ENCODE measurements around the gene IFRD2.

IFRD2 gene

GRCh38 chr3:50319181-50319893 lies 27.1 kb upstream of the IFRD2 start:
- H3K36me3 ChIP-seq (ENCODE audit: control insufficient read depth, insufficient read depth, low read length): peaks cover 10% of the 10 kb centered on the region
- H2AK5ac ChIP-seq (ENCODE audit: low read length): no peak overlapping the region
- no peak overlapping the region for H2BK120ac ChIP-seq (ENCODE audit: low read depth, low read length)
- WGBS (ENCODE audit: extremely low coverage, insufficient coverage, low lambda C conversion rate): no CpG with 5 or more reads among the region's 16 CpGs
- no peak for DNase-seq
- H4K8ac ChIP-seq (ENCODE audit: low read depth, low read length): no peak overlapping the region
- H3K56ac ChIP-seq (ENCODE audit: low read length): peak overlapping the region; percentile 96
- H4K5ac ChIP-seq (ENCODE audit: low read length): no peak overlapping the region
- no peak overlapping the region for H2BK15ac ChIP-seq (replicated peaks; ENCODE audit: low read depth)
- peak overlapping the region; percentile 94 for H3K9ac ChIP-seq (ENCODE audit: low read length)
- peaks cover 19% of the 10 kb centered on the region for H3K4me1 ChIP-seq (ENCODE audit: control insufficient read depth, low read depth, low read length)
- peaks cover 29% of the 10 kb centered on the region for H3K79me1 ChIP-seq (ENCODE audit: low read length)
- no peak overlapping the region for H3K27ac ChIP-seq (ENCODE audit: low read depth, low read length)
- no peak overlapping the region for H3K4ac ChIP-seq (ENCODE audit: low read depth, low read length)
- H3K4me2 ChIP-seq (ENCODE audit: low read length): no peak overlapping the region
- H2BK5ac ChIP-seq (ENCODE audit: low read length): no peak overlapping the region
- no peak overlapping the region for H3K23ac ChIP-seq (ENCODE audit: low read length)
- no peak overlapping the region for H3K4me3 ChIP-seq (ENCODE audit: low read length)
- H3K79me2 ChIP-seq (ENCODE audit: control insufficient read depth, insufficient read depth, low read length): peaks cover 27% of the 10 kb centered on the region
- H3K18ac ChIP-seq (ENCODE audit: low read length): no peak overlapping the region
- H3K27me3 ChIP-seq (ENCODE audit: insufficient read depth, low read length, poor library complexity): no peaks in the 10 kb centered on the region

- Histone ChIP-seq H2BK15ac (replicated peaks; ENCODE audit: low read depth) (no peak overlapping the region), H2BK5ac (ENCODE audit: low read length) (no peak overlapping the region), H3K36me3 (ENCODE audit: control insufficient read depth, insufficient read depth, low read length) (peaks cover 10% of the 10 kb centered on the region), H2AK5ac (ENCODE audit: low read length) (no peak overlapping the region), H3K56ac (ENCODE audit: low read length) (no peak overlapping the region), H3K4me3 (ENCODE audit: low read length) (no peak overlapping the region), H3K4ac (ENCODE audit: low read depth, low read length) (no peak overlapping the region), H3K4me2 (ENCODE audit: low read length) (no peak overlapping the region), H3K79me1 (ENCODE audit: low read length) (peaks cover 29% of the 10 kb centered on the region), H3K9ac (ENCODE audit: low read length) (no peak overlapping the region), H4K5ac (ENCODE audit: low read length) (no peak overlapping the region), H3K27me3 (ENCODE audit: insufficient read depth, low read length, poor library complexity) (no peaks in the 10 kb centered on the region), H3K23ac (ENCODE audit: low read length) (no peak overlapping the region), H3K79me2 (ENCODE audit: control insufficient read depth, insufficient read depth, low read length) (peaks cover 27% of the 10 kb centered on the region), H3K27ac (ENCODE audit: low read depth, low read length) (no peak overlapping the region), H3K18ac (ENCODE audit: low read length) (no peak overlapping the region), H2BK120ac (ENCODE audit: low read depth, low read length) (no peak overlapping the region), H4K8ac (ENCODE audit: low read depth, low read length) (no peak overlapping the region), H3K4me1 (ENCODE audit: control insufficient read depth, low read depth, low read length) (peaks cover 21% of the 10 kb centered on the region)
- no peak for DNase-seq
- WGBS (ENCODE audit: extremely low coverage, insufficient coverage, low lambda C conversion rate): no CpG with 5 or more reads among the region's 10 CpGs
These were observed 26.4 kb upstream of the IFRD2 start for GRCh38 chr3:50318615-50319014.

- peaks cover 20% of the 10 kb centered on the region for H3K4me1 ChIP-seq (ENCODE audit: control insufficient read depth, low read depth, low read length)
- H3K79me2 ChIP-seq (ENCODE audit: control insufficient read depth, insufficient read depth, low read length): peaks cover 27% of the 10 kb centered on the region
- H2BK5ac ChIP-seq (ENCODE audit: low read length): no peak overlapping the region
- H3K4me3 ChIP-seq (ENCODE audit: low read length): no peak overlapping the region
- no peak overlapping the region for H3K23ac ChIP-seq (ENCODE audit: low read length)
- WGBS (ENCODE audit: extremely low coverage, insufficient coverage, low lambda C conversion rate): no CpG with 5 or more reads among the region's 11 CpGs
- no peak overlapping the region for H2AK5ac ChIP-seq (ENCODE audit: low read length)
- peaks cover 29% of the 10 kb centered on the region for H3K79me1 ChIP-seq (ENCODE audit: low read length)
- no peak for DNase-seq
- H2BK15ac ChIP-seq (replicated peaks; ENCODE audit: low read depth): no peak overlapping the region
- no peak overlapping the region for H3K18ac ChIP-seq (ENCODE audit: low read length)
- H3K56ac ChIP-seq (ENCODE audit: low read length): peak overlapping the region; percentile 4
- no peak overlapping the region for H3K27ac ChIP-seq (ENCODE audit: low read depth, low read length)
- no peaks in the 10 kb centered on the region for H3K27me3 ChIP-seq (ENCODE audit: insufficient read depth, low read length, poor library complexity)
- peaks cover 10% of the 10 kb centered on the region for H3K36me3 ChIP-seq (ENCODE audit: control insufficient read depth, insufficient read depth, low read length)
- H4K5ac ChIP-seq (ENCODE audit: low read length): no peak overlapping the region
- no peak overlapping the region for H3K9ac ChIP-seq (ENCODE audit: low read length)
- no peak overlapping the region for H2BK120ac ChIP-seq (ENCODE audit: low read depth, low read length)
- no peak overlapping the region for H3K4ac ChIP-seq (ENCODE audit: low read depth, low read length)
- H3K4me2 ChIP-seq (ENCODE audit: low read length): no peak overlapping the region
- H4K8ac ChIP-seq (ENCODE audit: low read depth, low read length): no peak overlapping the region
These were observed 25.9 kb upstream of the IFRD2 start for GRCh38 chr3:50318163-50318562.

- Histone ChIP-seq H3K36me3 (ENCODE audit: control insufficient read depth, insufficient read depth, low read length) (peaks cover 10% of the 10 kb centered on the region), H4K5ac (ENCODE audit: low read length) (no peak overlapping the region), H3K27ac (ENCODE audit: low read depth, low read length) (no peak overlapping the region), H3K9ac (ENCODE audit: low read length) (peak overlapping the region; percentile 26), H3K4me2 (ENCODE audit: low read length) (no peak overlapping the region), H3K79me2 (ENCODE audit: control insufficient read depth, insufficient read depth, low read length) (peaks cover 27% of the 10 kb centered on the region), H2BK5ac (ENCODE audit: low read length) (no peak overlapping the region), H3K4me3 (ENCODE audit: low read length) (no peak overlapping the region), H3K4me1 (ENCODE audit: control insufficient read depth, low read depth, low read length) (peaks cover 16% of the 10 kb centered on the region), H2BK15ac (replicated peaks; ENCODE audit: low read depth) (no peak overlapping the region), H3K56ac (ENCODE audit: low read length) (peak overlapping the region; percentile 44), H2AK5ac (ENCODE audit: low read length) (no peak overlapping the region), H2BK120ac (ENCODE audit: low read depth, low read length) (no peak overlapping the region), H4K8ac (ENCODE audit: low read depth, low read length) (no peak overlapping the region), H3K27me3 (ENCODE audit: insufficient read depth, low read length, poor library complexity) (no peaks in the 10 kb centered on the region), H3K23ac (ENCODE audit: low read length) (no peak overlapping the region), H3K79me1 (ENCODE audit: low read length) (peaks cover 29% of the 10 kb centered on the region), H3K4ac (ENCODE audit: low read depth, low read length) (no peak overlapping the region), H3K18ac (ENCODE audit: low read length) (no peak overlapping the region)
- WGBS (ENCODE audit: extremely low coverage, insufficient coverage, low lambda C conversion rate): no CpG with 5 or more reads among the region's 6 CpGs
- no peak for DNase-seq
These were observed 25.1 kb upstream of the IFRD2 start for GRCh38 chr3:50317300-50317699.

- DNase-seq: peak; percentile 88
- H3K56ac ChIP-seq (ENCODE audit: low read length): peak overlapping the region; percentile 44
- H3K27ac ChIP-seq (ENCODE audit: low read depth, low read length): no peak overlapping the region
- H3K79me2 ChIP-seq (ENCODE audit: control insufficient read depth, insufficient read depth, low read length): peaks cover 27% of the 10 kb centered on the region
- H2BK15ac ChIP-seq (replicated peaks; ENCODE audit: low read depth): no peak overlapping the region
- no peaks in the 10 kb centered on the region for H3K27me3 ChIP-seq (ENCODE audit: insufficient read depth, low read length, poor library complexity)
- no peak overlapping the region for H3K4ac ChIP-seq (ENCODE audit: low read depth, low read length)
- H3K36me3 ChIP-seq (ENCODE audit: control insufficient read depth, insufficient read depth, low read length): peaks cover 10% of the 10 kb centered on the region
- no peak overlapping the region for H3K4me2 ChIP-seq (ENCODE audit: low read length)
- H2AK5ac ChIP-seq (ENCODE audit: low read length): no peak overlapping the region
- H2BK120ac ChIP-seq (ENCODE audit: low read depth, low read length): no peak overlapping the region
- no peak overlapping the region for H4K5ac ChIP-seq (ENCODE audit: low read length)
- no peak overlapping the region for H2BK5ac ChIP-seq (ENCODE audit: low read length)
- H3K23ac ChIP-seq (ENCODE audit: low read length): no peak overlapping the region
- no peak overlapping the region for H3K4me3 ChIP-seq (ENCODE audit: low read length)
- peaks cover 29% of the 10 kb centered on the region for H3K79me1 ChIP-seq (ENCODE audit: low read length)
- H4K8ac ChIP-seq (ENCODE audit: low read depth, low read length): no peak overlapping the region
- peak overlapping the region; percentile 26 for H3K9ac ChIP-seq (ENCODE audit: low read length)
- no peak overlapping the region for H3K18ac ChIP-seq (ENCODE audit: low read length)
- peaks cover 16% of the 10 kb centered on the region for H3K4me1 ChIP-seq (ENCODE audit: control insufficient read depth, low read depth, low read length)
- WGBS (ENCODE audit: extremely low coverage, insufficient coverage, low lambda C conversion rate): no CpG with 5 or more reads among the region's 9 CpGs
These were observed 24.5 kb upstream of the IFRD2 start for GRCh38 chr3:50316657-50317242.

All from mesendoderm (in vitro differentiated cells).